ENCODE measurements around the gene SSBP4.

Gene SSBP4

GRCh38 chr19:18456279-18456678 is 37.1 kb downstream of the SSBP4 start:
- H3K36me3 ChIP-seq (ENCODE audit: insufficient read depth, low read length) = peaks cover 8% of the 10 kb centered on the region; the same call in 1 of the 2 replicates

GRCh38 chr19:18456974-18457373 is 37.8 kb downstream of the SSBP4 start:
- Histone ChIP-seq H3K9ac (ENCODE audit: insufficient read length) (no peak overlapping the region), H3K9me3 (ENCODE audit: low read depth, low read length) (no peaks in the 10 kb centered on the region), H3K27ac (no peak overlapping the region), H3K4me3 (no peak overlapping the region), H3K36me3 (ENCODE audit: insufficient read depth, low read length) (peaks cover 12% of the 10 kb centered on the region; the same call in 1 of the 2 replicates)
- no peak for DNase-seq (ENCODE audit: low read depth, low spot score)
- TF ChIP-seq POLR2AphosphoS5 (IDR thresholded peaks at IDR 0.05; ENCODE audit: borderline replicate concordance, low read depth, low read length) (no peak), EZH2 (IDR thresholded peaks at IDR 0.05) (no peak), FOXP2 (optimal IDR thresholded peaks at IDR 0.05; ENCODE audit: control extremely low read depth, extremely low read length, insufficient read depth) (no peak)

More at GRCh38 chr19:18456279-18456678, 37.1 kb downstream of the SSBP4 start:
- Histone ChIP-seq H3K9ac (ENCODE audit: insufficient read length) (no peak overlapping the region), H3K9me3 (ENCODE audit: low read depth, low read length) (no peaks in the 10 kb centered on the region), H3K4me3 (no peak overlapping the region), H3K27ac (no peak overlapping the region)
- DNase-seq (ENCODE audit: low read depth, low spot score) = no peak
- TF ChIP-seq EZH2 (IDR thresholded peaks at IDR 0.05) (no peak), FOXP2 (optimal IDR thresholded peaks at IDR 0.05; ENCODE audit: control extremely low read depth, extremely low read length, insufficient read depth) (no peak), POLR2AphosphoS5 (IDR thresholded peaks at IDR 0.05; ENCODE audit: borderline replicate concordance, low read depth, low read length) (no peak)

GRCh38 chr19:18457483-18458331 is 38.5 kb downstream of the SSBP4 start:
- Histone ChIP-seq H3K9ac (ENCODE audit: insufficient read length) (no peak overlapping the region), H3K27ac (no peak overlapping the region), H3K9me3 (ENCODE audit: low read depth, low read length) (no peaks in the 10 kb centered on the region), H3K36me3 (ENCODE audit: insufficient read depth, low read length) (peaks cover 12% of the 10 kb centered on the region; the same call in 1 of the 2 replicates), H3K4me3 (no peak overlapping the region)
- TF ChIP-seq FOXP2 (optimal IDR thresholded peaks at IDR 0.05; ENCODE audit: control extremely low read depth, extremely low read length, insufficient read depth) (no peak), POLR2AphosphoS5 (IDR thresholded peaks at IDR 0.05; ENCODE audit: borderline replicate concordance, low read depth, low read length) (no peak)
- DNase-seq (ENCODE audit: low read depth, low spot score) = no peak

- DNase-seq (ENCODE audit: low read depth, low spot score) = no peak
- Histone ChIP-seq H3K4me3 (no peak overlapping the region), H3K9ac (ENCODE audit: insufficient read length) (no peak overlapping the region), H3K36me3 (ENCODE audit: insufficient read depth, low read length) (peaks cover 12% of the 10 kb centered on the region; the same call in 1 of the 2 replicates), H3K9me3 (ENCODE audit: low read depth, low read length) (no peaks in the 10 kb centered on the region), H3K27ac (no peak overlapping the region)
- no peak for TF ChIP-seq EZH2 (IDR thresholded peaks at IDR 0.05)
- no peak for TF ChIP-seq FOXP2 (optimal IDR thresholded peaks at IDR 0.05; ENCODE audit: control extremely low read depth, extremely low read length, insufficient read depth)
- TF ChIP-seq POLR2AphosphoS5 (IDR thresholded peaks at IDR 0.05; ENCODE audit: borderline replicate concordance, low read depth, low read length) = no peak
These were observed 41.7 kb downstream of the SSBP4 start for GRCh38 chr19:18460900-18461299.

- TF ChIP-seq EZH2 (IDR thresholded peaks at IDR 0.05) = no peak
- TF ChIP-seq POLR2AphosphoS5 (IDR thresholded peaks at IDR 0.05; ENCODE audit: borderline replicate concordance, low read depth, low read length) = no peak
- TF ChIP-seq FOXP2 (optimal IDR thresholded peaks at IDR 0.05; ENCODE audit: control extremely low read depth, extremely low read length, insufficient read depth) = no peak
These were observed 42.3 kb downstream of the SSBP4 start for GRCh38 chr19:18461471-18461870.

GRCh38 chr19:18464646-18465045 is 45.4 kb downstream of the SSBP4 start:
- no peak for DNase-seq (ENCODE audit: low read depth, low spot score)
- Histone ChIP-seq H3K9ac (ENCODE audit: insufficient read length) (no peak overlapping the region), H3K27ac (no peak overlapping the region), H3K36me3 (ENCODE audit: insufficient read depth, low read length) (peaks cover 12% of the 10 kb centered on the region; the same call in 1 of the 2 replicates), H3K9me3 (ENCODE audit: low read depth, low read length) (no peaks in the 10 kb centered on the region), H3K4me3 (no peak overlapping the region)
- no peak for TF ChIP-seq EZH2 (IDR thresholded peaks at IDR 0.05)

More at GRCh38 chr19:18461471-18461870, 42.3 kb downstream of the SSBP4 start:
- Histone ChIP-seq H3K27ac (no peak overlapping the region), H3K9me3 (ENCODE audit: low read depth, low read length) (no peaks in the 10 kb centered on the region), H3K4me3 (no peak overlapping the region), H3K9ac (ENCODE audit: insufficient read length) (no peak overlapping the region), H3K36me3 (ENCODE audit: insufficient read depth, low read length) (peaks cover 12% of the 10 kb centered on the region; the same call in 1 of the 2 replicates)
- no peak for DNase-seq (ENCODE audit: low read depth, low spot score)

GRCh38 chr19:18465214-18465963 is 46.2 kb downstream of the SSBP4 start:
- TF ChIP-seq EZH2 (IDR thresholded peaks at IDR 0.05) = no peak
- no peak for TF ChIP-seq FOXP2 (optimal IDR thresholded peaks at IDR 0.05; ENCODE audit: control extremely low read depth, extremely low read length, insufficient read depth)
- TF ChIP-seq POLR2AphosphoS5 (IDR thresholded peaks at IDR 0.05; ENCODE audit: borderline replicate concordance, low read depth, low read length) = no peak
- no peak overlapping the region for H3K4me3 ChIP-seq
- no peak overlapping the region for H3K27ac ChIP-seq
- peaks cover 8% of the 10 kb centered on the region; the same call in 1 of the 2 replicates for H3K36me3 ChIP-seq (ENCODE audit: insufficient read depth, low read length)
- no peak overlapping the region for H3K9ac ChIP-seq (ENCODE audit: insufficient read length)
- no peaks in the 10 kb centered on the region for H3K9me3 ChIP-seq (ENCODE audit: low read depth, low read length)
- no peak for DNase-seq (ENCODE audit: low read depth, low spot score)

GRCh38 chr19:18465964-18466339 is 46.8 kb downstream of the SSBP4 start:
- Histone ChIP-seq H3K27ac (no peak overlapping the region), H3K4me3 (no peak overlapping the region), H3K9me3 (ENCODE audit: low read depth, low read length) (no peaks in the 10 kb centered on the region), H3K9ac (ENCODE audit: insufficient read length) (no peak overlapping the region), H3K36me3 (ENCODE audit: insufficient read depth, low read length) (peaks cover 6% of the 10 kb centered on the region; the same call in 1 of the 2 replicates)
- TF ChIP-seq POLR2AphosphoS5 (IDR thresholded peaks at IDR 0.05; ENCODE audit: borderline replicate concordance, low read depth, low read length) (no peak), EZH2 (IDR thresholded peaks at IDR 0.05) (no peak), FOXP2 (optimal IDR thresholded peaks at IDR 0.05; ENCODE audit: control extremely low read depth, extremely low read length, insufficient read depth) (no peak)
- no peak for DNase-seq (ENCODE audit: low read depth, low spot score)

All from SK-N-MC (cell line).